CD4-positive, alpha-beta memory T cell (primary cell): ENCODE results near the gene PLCXD1. TPM values are rescaled to one million over a fixed set of nuclear protein-coding genes. Genes with fewer than 3 reads are reported as not detected.

Experiments
- CTCF ChIA-PET: fragments of 350-600 bp; sonication (Branson Sonifier 250); formaldehyde crosslinking; loops from one replicate; lab custom pipeline; 2021; ENCODE audit warnings: inconsistent platforms; ENCODE audit not compliant: partially characterized antibody; lab: Charles Lee
- POLR2A ChIA-PET: fragments of 350-600 bp; sonication (Branson Sonifier 250); formaldehyde crosslinking; loops from one replicate; lab custom pipeline; 2021; ENCODE audit not compliant: partially characterized antibody; lab: Charles Lee
- DNase-seq, 5 donors: peaks; one replicate each; pipeline versions ENCODE4 v3.0.0 to v3.0.0-alpha.2; 2020 to 2022; ENCODE audit warnings: mixed read lengths in 1 of 5
- H3K27ac ChIP-seq: one replicate; pipeline ENCODE4 v1.7.0; 2013; ENCODE audit warnings: low read depth, low read length
- H3K27me3 ChIP-seq: 2 replicates; pipeline ENCODE4 v1.7.0; 2013; ENCODE audit warnings: mild to moderate bottlenecking, low read length, moderate library complexity; ENCODE audit not compliant: insufficient read depth
- H3K36me3 ChIP-seq: 2 replicates; pipeline ENCODE4 v1.7.0; 2013; ENCODE audit warnings: mild to moderate bottlenecking, low read length, moderate library complexity; ENCODE audit not compliant: insufficient read depth
- H3K4me1 ChIP-seq: 2 replicates; pipeline ENCODE4 v1.7.0; 2013; ENCODE audit warnings: mild to moderate bottlenecking, low read length, moderate library complexity; ENCODE audit not compliant: insufficient read depth
- H3K4me3 ChIP-seq, 2 donors: one replicate each; pipeline ENCODE4 v1.7.0; 2013; ENCODE audit warnings: low read length in 2 of 2, mild to moderate bottlenecking in 1 of 2
- H3K9me3 ChIP-seq, 2 donors: one replicate each; pipeline ENCODE4 v1.7.0; 2013; ENCODE audit warnings: low read length in 2 of 2, control low read depth in 1 of 2; ENCODE audit not compliant: control insufficient read depth in 1 of 2
- H3K27ac Mint-ChIP-seq, 7 donors: one replicate each; pipeline ENCODE4 v1.8.0; 2020 to 2021; ENCODE audit warnings: mixed read lengths in 7 of 7, mild to moderate bottlenecking in 6 of 7, inconsistent platforms in 3 of 7, moderate library complexity in 3 of 7
- H3K27me3 Mint-ChIP-seq, 2 donors: one replicate each; pipeline ENCODE4 v1.8.0; 2020 to 2021; ENCODE audit warnings: mixed read lengths in 2 of 2
- H3K36me3 Mint-ChIP-seq, 2 donors: one replicate each; pipeline ENCODE4 v1.8.0; 2020 to 2021; ENCODE audit warnings: mixed read lengths in 2 of 2, inconsistent platforms in 1 of 2, mild to moderate bottlenecking in 1 of 2
- H3K4me1 Mint-ChIP-seq, 4 donors: one replicate each; pipeline ENCODE4 v1.8.0; 2020 to 2021; ENCODE audit warnings: mixed read lengths in 4 of 4, mild to moderate bottlenecking in 1 of 4
- H3K4me3 Mint-ChIP-seq, 8 donors: one replicate each; pipeline ENCODE4 v1.8.0; 2020 to 2021; ENCODE audit warnings: mixed read lengths in 8 of 8, mild to moderate bottlenecking in 7 of 8, moderate library complexity in 6 of 8, inconsistent platforms in 3 of 8
- H3K9me3 Mint-ChIP-seq, 8 donors: one replicate each; pipeline ENCODE4 v1.8.0; 2020 to 2021; ENCODE audit warnings: mixed read lengths in 8 of 8, mild to moderate bottlenecking in 5 of 8, inconsistent platforms in 3 of 8, moderate library complexity in 1 of 8
- intact Hi-C: fragments of 100-400 bp; cut with micrococcal nuclease; formaldehyde crosslinking; loops from one replicate; pipeline ENCODE4 v1.15.1; 2023
- polyA plus RNA-seq, 2 donors: library from polyadenylated mRNA; unstranded; fragments of 300-500 nt; fragmentation: Illumina TruSeq; gene quantifications; one replicate each; pipeline ENCODE4 v1.2.3, GENCODE V29; 2021
- total RNA-seq, 2 experiments: library from RNA; stranded (reverse); gene quantifications; one replicate each; pipeline ENCODE4 v1.2.3, GENCODE V29; 2021

The PLCXD1 gene
- total and polyA plus RNA-seq, 4 experiments from 2014 or later, result 3.1 to 28.7 (median 18.4) TPM

DNA sequence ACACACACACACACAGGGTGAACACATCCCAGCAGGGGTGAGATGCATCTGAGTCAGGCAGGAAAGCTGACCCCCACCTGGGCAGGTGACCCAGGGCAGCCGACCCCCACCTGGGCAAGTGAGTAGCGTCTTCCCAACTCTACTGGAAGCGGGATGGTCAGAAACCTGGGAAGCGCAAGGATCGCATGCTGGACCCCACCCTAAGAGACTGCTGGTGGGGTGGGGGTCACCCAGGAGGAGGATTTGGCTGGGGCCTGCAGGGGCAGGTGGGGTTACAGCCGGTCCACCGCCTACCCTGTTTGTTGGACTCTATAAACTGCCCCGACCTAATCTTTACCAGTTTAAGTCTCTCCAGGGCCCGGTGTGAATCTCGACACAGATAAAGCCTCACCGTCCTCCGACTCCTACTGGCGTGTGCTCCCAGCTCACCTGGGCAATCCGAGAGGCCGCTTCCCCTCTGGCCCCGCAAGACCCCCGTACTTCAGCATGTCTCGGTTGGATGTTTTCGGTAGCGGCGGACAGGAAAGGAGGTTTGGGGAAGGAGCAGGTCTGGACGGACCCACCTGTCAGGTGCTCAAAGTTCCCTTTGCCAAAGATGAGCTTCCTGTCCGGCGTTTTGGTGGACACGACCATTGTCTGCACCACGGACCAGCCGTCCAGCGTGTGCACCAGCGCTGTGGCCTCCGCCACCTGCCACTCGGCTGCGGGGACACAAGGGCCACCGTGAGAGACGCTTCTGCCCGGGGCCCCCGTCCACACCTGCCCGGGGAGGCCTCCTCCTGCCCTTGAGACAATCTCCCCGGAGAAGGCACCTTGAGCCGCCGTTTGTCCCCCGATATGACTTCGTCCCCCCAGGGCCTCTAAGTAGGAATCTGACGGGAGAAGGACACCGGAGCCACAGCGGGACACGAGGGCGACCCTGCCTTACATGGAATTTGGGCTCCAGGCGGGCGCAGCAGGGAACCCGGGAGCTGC, 35.5 kb downstream of the PLCXD1 start:
- no peaks in the 10 kb centered on the region for H3K27me3 ChIP-seq
- Mint-ChIP-seq H3K36me3 (peaks cover 14 to 32% of the 10 kb centered on the region in 2 donors), H3K27ac (peak overlapping the region in 5 of 7 donors; percentile 22 to 95 (median 73)), H3K27me3 (peaks cover 0 to 2% of the 10 kb centered on the region in 2 donors), H3K4me3 (peak overlapping the region in 3 of 8 donors; percentile 20 to 63 (median 29)), H3K4me1 (peaks cover 6 to 24% (median 15%) of the 10 kb centered on the region in 4 donors), H3K9me3 (peaks cover 0 to 7% (median 0%) of the 10 kb centered on the region in 8 donors)
- DNase-seq, result no peak
- peaks cover 29% of the 10 kb centered on the region for H3K4me1 ChIP-seq
- H3K27ac ChIP-seq, result no peak overlapping the region
- intact Hi-C loops, result loop anchor here (5.0 kb wide), 1 partner anchor 891 kb away; no protein-coding TSS in a partner anchor
- H3K36me3 ChIP-seq, result peaks cover 31% of the 10 kb centered on the region
- H3K4me3 ChIP-seq, result no peak overlapping the region
- POLR2A ChIA-PET, result no interaction called here
- no peaks in the 10 kb centered on the region for H3K9me3 ChIP-seq
- CTCF ChIA-PET, result no interaction called here

DNA sequence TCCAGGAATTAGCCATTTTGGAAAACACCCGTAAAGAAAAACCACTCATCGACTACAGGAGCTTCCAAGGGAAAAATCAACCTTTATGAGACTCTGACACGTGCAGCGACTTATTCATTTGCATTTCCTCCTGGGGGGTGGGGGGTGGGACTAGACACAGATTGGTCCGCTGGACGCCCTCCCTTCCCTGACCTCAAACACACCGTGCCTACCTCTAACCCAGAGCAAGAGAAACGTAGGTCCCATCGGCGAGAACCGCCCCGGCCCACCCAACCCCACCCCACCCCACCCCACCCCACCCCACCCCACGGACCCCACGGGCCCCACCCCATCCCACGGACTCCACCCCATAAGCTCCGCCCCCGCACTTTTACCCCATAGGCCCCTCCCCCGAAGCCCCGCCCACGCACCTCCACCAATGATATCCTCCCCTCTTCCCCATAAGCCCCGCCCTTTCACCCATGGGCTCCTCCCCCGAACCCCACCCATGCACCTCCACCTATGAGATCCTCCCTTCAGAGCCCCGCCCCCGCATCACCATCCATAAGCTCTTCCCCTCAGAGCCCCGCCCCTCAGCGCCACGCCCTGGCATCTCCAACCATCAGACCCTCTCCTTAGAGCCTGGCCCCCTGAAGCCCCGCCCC, 36.4 kb downstream of the PLCXD1 start:
- Mint-ChIP-seq H3K36me3 (peaks cover 7 to 24% of the 10 kb centered on the region in 2 donors), H3K27me3 (peaks cover 0 to 2% of the 10 kb centered on the region in 2 donors), H3K9me3 (peaks cover 0 to 7% (median 0%) of the 10 kb centered on the region in 8 donors), H3K4me3 (peak overlapping the region; percentile 87 to 97 (median 94)), H3K27ac (peak overlapping the region; percentile 95 to 100 (median 99)), H3K4me1 (peaks cover 8 to 28% (median 17%) of the 10 kb centered on the region in 4 donors)
- ChIA-PET POLR2A (no interaction called here), CTCF (no interaction called here)
- Histone ChIP-seq H3K36me3 (peaks cover 22% of the 10 kb centered on the region), H3K4me3 (peak overlapping the region in 1 of 2 donors; percentile 63), H3K9me3 (no peaks in the 10 kb centered on the region), H3K27me3 (no peaks in the 10 kb centered on the region), H3K4me1 (peaks cover 30% of the 10 kb centered on the region), H3K27ac (peak overlapping the region; percentile 85)
- DNase-seq, result no peak
- intact Hi-C loops, result loop anchor here (1.0 to 5.0 kb wide), 4 partner anchors 34 to 890 kb away; no protein-coding TSS in a partner anchor

DNA sequence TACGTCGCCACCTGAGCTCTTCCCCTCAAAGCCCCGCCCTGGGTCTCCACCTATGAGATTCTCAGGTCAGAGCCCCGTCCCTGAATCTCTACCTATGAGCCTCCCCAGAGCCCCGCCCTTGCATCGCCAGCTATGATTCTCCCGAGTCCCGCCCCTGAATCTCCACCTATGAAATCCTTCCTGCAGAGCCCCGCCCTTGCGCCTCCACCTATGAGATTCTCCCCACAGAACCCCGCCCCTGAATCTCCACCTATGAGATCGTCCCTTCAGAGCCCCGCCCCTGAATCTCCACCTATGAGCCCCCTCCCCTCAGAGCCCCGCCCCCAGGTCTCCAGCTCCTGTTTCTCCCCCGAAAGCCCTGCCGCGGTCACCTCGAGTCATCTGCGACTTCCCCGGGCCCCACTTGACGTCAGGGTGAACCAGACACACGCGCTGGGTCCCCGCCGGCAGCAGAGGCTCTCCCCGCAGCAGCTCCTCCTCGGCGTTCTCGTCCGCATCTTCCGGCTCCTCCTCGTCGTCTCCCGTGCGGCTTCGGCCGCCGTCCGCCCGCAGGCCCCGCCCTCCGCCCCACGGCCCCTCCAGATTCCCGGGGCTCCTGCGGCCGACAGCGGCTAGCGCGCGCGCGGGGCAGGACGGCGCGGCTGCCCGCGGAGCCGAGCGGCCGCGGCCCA, 37.0 kb downstream of the PLCXD1 start:
- Histone ChIP-seq H3K36me3 (peaks cover 17% of the 10 kb centered on the region), H3K27me3 (no peaks in the 10 kb centered on the region), H3K4me1 (peaks cover 36% of the 10 kb centered on the region), H3K9me3 (no peaks in the 10 kb centered on the region), H3K4me3 (peak overlapping the region in 1 of 2 donors; percentile 63), H3K27ac (peak overlapping the region; percentile 85)
- Mint-ChIP-seq H3K27ac (peak overlapping the region; percentile 95 to 100 (median 99)), H3K4me1 (peaks cover 15 to 34% (median 22%) of the 10 kb centered on the region in 4 donors), H3K4me3 (peak overlapping the region; percentile 87 to 97 (median 94)), H3K36me3 (peaks cover 4 to 23% of the 10 kb centered on the region in 2 donors), H3K27me3 (peaks cover 1 to 2% of the 10 kb centered on the region in 2 donors), H3K9me3 (peaks cover 0 to 9% (median 0%) of the 10 kb centered on the region in 8 donors)
- ChIA-PET CTCF (no interaction called here), POLR2A (no interaction called here)
- intact Hi-C loops, result loop anchor here (1.0 to 5.0 kb wide), 4 partner anchors 35 to 889 kb away; no protein-coding TSS in a partner anchor
- peak; percentile 95 to 100 (median 99) for DNase-seq

DNA sequence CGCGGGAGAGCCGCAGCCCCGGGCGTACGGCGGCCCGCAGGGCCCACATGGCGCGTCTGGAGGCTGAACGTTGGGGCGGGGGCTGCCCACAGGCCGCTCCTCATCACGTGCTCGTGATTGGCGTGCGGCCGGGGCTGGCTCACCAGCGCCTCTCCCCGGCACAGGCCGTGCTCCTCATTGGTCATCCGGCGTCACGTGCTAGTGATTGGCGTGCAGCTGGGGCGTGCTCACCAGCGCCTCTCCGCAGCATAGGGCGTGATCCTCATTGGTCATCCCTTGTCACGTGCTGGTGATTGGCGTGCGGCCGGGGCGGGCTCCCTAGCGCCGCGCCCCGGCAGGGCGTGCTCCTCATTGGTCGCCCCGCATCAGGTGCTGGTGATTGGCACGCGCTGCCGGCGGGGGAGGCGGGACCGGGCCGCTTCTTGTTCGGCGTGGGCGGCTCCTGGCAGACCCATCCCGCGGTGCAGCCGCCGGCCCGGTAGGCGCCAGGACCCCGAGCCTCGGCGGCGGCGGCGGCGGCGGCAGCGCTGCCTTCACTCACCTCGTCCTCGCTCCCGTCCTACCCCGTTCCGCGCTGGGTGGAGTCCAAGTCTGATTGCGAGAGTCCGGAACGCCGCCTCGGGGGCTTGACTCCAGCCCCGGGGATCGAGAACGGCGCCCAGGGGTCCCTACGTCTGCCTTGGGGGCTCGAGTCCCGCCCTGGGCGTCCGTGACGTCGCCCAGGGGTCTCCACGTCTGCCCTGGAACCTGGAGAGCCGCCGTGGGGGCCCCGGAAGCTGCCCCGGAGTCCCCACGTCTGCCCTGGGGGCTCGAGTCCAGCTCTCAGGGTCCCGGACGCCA, 37.8 kb downstream of the PLCXD1 start, which contains the start of gene GTPBP6:
Gene GTPBP6, minus strand, starts transcription at position 58 of the 840 bp plus-strand sequence. Its CDS starts 9 bp downstream, at position 49.
- peak within 1 kb of the TSS; percentile 87 to 97 (median 94) for H3K4me3 Mint-ChIP-seq
- peaks cover 20 to 40% (median 27%) of the 10 kb centered on the region in 4 donors for H3K4me1 Mint-ChIP-seq
- ChIA-PET CTCF (no interaction called here), POLR2A (no interaction called here)
- H3K36me3 Mint-ChIP-seq, result peaks cover 0 to 17% of the 10 kb centered on the region in 2 donors
- H3K27ac ChIP-seq, result peak within 1 kb of the TSS; percentile 85
- peak; percentile 98 to 100 (median 99) for DNase-seq
- intact Hi-C loops, result loop anchor here (1.0 to 5.0 kb wide), 4 partner anchors 36 to 888 kb away; no protein-coding TSS in a partner anchor
- peaks cover 11% of the 10 kb centered on the region for H3K36me3 ChIP-seq
- no peaks in the 10 kb centered on the region for H3K27me3 ChIP-seq
- H3K27me3 Mint-ChIP-seq, result peaks cover 2 to 4% of the 10 kb centered on the region in 2 donors
- peaks cover 41% of the 10 kb centered on the region for H3K4me1 ChIP-seq
- peaks cover 0 to 11% (median 0%) of the 10 kb centered on the region in 8 donors for H3K9me3 Mint-ChIP-seq
- peak within 1 kb of the TSS; percentile 95 to 100 (median 99) for H3K27ac Mint-ChIP-seq
- peak within 1 kb of the TSS; percentile 42 to 76 for H3K4me3 ChIP-seq
- H3K9me3 ChIP-seq, result no peaks in the 10 kb centered on the region

DNA sequence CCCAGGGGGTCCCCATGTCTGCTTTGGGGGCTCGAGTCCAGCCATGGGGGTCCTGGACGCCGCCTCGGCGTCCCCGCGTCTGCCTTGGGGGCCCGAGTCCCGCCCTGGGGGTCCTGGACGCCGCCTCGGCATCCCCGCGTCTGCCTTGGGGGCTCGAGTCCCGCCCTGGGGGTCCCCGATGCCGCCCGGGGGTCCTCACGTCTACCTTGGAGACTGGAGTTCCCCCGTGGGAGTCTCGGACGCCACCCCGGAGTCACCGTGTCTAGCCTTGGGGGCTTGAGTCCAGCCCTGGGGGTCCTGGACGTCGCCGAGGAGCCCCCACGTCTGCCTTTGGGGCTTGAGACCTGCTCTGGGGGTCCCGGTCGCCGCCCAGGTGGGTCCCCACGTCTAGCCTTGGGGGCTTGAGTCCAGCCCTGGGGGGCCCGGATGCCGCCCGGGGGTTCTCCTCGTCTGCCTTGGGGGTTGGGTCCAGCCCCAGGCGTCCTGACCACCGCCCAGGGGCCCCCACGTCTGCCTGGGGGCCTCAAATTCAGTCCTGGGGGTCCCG, 38.5 kb downstream of the PLCXD1 start:
- Mint-ChIP-seq H3K27me3 (peaks cover 2 to 4% of the 10 kb centered on the region in 2 donors), H3K4me3 (peak overlapping the region; percentile 72 to 89 (median 83)), H3K36me3 (peaks cover 0 to 17% of the 10 kb centered on the region in 2 donors), H3K9me3 (peaks cover 0 to 11% (median 0%) of the 10 kb centered on the region in 8 donors), H3K4me1 (peaks cover 20 to 40% (median 28%) of the 10 kb centered on the region in 4 donors), H3K27ac (peak overlapping the region in 4 of 7 donors; percentile 79 to 95 (median 86))
- Histone ChIP-seq H3K27ac (peak overlapping the region; percentile 85), H3K9me3 (no peaks in the 10 kb centered on the region), H3K4me3 (peak overlapping the region; percentile 42 to 76), H3K27me3 (no peaks in the 10 kb centered on the region), H3K36me3 (peaks cover 9% of the 10 kb centered on the region), H3K4me1 (peaks cover 45% of the 10 kb centered on the region)
- no peak for DNase-seq
- ChIA-PET POLR2A (no interaction called here), CTCF (no interaction called here)
- intact Hi-C loops, result loop anchor here (2.0 to 5.0 kb wide), 2 partner anchors 37 to 888 kb away; no protein-coding TSS in a partner anchor
